HG03378 (cell line): ENCODE data around the gene TRIM68.

ENCODE experiments used
- ATAC-seq: cut with Tn5 transposase; IDR thresholded peaks from one replicate; pipeline ENCODE4 v1.9.1; 2021; ENCODE audit warnings: mild to moderate bottlenecking, moderate library complexity; ENCODE audit not compliant: unreplicated experiment

The TRIM68 gene, protein sequence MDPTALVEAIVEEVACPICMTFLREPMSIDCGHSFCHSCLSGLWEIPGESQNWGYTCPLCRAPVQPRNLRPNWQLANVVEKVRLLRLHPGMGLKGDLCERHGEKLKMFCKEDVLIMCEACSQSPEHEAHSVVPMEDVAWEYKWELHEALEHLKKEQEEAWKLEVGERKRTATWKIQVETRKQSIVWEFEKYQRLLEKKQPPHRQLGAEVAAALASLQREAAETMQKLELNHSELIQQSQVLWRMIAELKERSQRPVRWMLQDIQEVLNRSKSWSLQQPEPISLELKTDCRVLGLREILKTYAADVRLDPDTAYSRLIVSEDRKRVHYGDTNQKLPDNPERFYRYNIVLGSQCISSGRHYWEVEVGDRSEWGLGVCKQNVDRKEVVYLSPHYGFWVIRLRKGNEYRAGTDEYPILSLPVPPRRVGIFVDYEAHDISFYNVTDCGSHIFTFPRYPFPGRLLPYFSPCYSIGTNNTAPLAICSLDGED

DNA sequence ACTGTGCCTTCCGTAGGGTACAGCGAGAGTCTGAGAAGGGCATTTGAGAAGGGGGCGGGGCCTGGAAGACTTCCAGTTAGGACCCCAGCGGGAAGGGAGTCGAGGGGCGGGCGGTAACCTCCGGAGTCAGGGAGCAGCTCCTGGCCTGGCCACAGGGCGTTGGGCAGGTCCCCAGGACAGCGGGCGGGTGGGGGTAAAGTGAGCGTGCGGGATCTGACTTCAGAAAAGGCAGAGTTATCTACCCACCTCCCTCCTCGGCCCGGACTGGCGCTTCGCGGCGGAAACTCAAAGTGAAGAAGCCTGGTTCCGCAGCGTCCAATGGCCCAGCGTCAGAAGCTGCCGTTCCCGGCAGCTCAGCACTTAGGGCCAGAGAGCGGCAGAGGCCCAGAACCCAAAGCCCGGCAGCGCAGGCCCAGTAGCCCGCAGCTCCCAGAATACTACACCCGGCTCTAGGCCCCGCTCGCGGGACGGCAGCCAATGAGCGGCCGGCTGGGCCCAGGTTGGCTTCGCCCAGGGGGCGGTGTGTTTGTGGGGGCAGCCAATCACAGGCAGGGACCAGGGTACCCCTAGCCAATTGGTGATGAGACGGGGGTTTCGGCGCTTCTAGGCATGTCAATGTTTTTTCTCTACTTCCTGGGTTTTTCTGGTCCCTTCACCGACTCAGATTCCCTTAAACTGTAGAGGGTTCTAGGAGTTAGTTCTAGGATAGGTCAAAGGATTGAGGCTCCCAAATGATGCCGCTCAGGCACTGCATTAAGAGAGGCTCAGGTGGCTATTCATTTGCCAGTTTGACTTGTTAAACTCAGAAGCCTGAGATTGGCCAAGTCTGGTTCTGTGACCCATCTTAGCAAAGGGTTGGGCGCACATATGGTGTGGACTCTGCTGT, at the start of gene TRIM68:
Gene TRIM68 (minus strand): TSS at position 451 of the 886 bp plus-strand sequence. CDS start 2,727 bp downstream, outside the sequence.
- peak; percentile 96 for ATAC-seq

DNA sequence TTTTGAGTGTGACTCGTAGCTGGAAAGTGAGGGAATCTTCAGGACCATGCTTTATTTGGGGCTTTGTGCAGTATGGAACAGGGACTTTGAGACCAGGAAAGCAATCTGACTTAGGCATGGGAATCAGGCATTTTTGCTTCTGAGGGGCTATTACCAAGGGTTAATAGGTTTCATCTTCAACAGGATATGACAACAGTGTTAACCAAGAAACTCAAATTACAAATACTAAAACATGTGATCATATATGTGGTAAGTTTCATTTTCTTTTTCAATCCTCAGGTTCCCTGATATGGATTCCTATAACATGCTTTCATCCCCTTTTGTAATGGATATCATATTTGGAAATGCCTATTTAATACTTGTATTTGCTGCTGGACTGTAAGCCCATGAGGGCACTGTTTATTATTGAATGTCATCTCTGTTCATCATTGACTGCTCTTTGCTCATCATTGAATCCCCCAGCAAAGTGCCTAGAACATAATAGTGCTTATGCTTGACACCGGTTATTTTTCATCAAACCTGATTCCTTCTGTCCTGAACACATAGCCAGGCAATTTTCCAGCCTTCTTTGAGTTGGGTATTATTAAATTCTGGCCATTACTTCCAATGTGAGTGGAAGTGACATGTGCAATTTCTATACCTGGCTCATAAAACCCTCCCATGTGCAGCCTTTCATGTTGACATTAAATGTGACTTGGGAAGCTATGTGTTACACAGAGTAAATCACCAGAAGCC, 46.8 kb upstream of the TRIM68 start:
- no peak for ATAC-seq

GRCh38 chr11:4647766-4648165, 39.7 kb upstream of the TRIM68 start:
- no peak for ATAC-seq

GRCh38 chr11:4645974-4646373, 37.9 kb upstream of the TRIM68 start:
- no peak for ATAC-seq

- ATAC-seq = no peak
These were observed 36.2 kb upstream of the TRIM68 start for GRCh38 chr11:4644233-4644632.

DNA sequence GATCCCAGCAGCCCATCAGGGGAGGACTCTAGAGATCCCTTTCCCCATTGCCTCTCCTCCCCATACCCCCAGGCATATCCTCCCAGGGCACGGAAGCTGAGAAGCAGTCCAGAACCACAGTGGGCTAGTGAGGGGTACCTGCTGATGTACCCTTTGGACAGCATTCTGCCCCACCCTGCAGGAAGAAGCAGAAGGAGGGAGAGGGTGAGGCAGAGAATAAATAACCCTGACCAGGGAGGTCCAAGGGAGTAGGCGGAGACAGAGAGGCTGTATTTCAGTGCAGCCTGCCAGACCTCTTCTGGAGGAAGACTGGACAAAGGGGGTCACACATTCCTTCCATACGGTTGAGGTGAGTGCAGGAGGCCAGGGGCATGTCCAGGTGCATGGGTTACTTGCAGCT, 35.7 kb upstream of the TRIM68 start, which contains the start of gene OR51E1:
Gene OR51E1 (plus strand): TSS at position 301 of the 400 bp plus-strand sequence. CDS start 8,545 bp downstream, outside the sequence.
- no peak for ATAC-seq

GRCh38 chr11:4643076-4643475, 35.0 kb upstream of the TRIM68 start:
- no peak for ATAC-seq

- no peak for ATAC-seq
These were observed 34.0 kb upstream of the TRIM68 start for GRCh38 chr11:4642043-4642442.

- ATAC-seq = no peak
These were observed 33.5 kb upstream of the TRIM68 start for GRCh38 chr11:4641501-4641900.

DNA sequence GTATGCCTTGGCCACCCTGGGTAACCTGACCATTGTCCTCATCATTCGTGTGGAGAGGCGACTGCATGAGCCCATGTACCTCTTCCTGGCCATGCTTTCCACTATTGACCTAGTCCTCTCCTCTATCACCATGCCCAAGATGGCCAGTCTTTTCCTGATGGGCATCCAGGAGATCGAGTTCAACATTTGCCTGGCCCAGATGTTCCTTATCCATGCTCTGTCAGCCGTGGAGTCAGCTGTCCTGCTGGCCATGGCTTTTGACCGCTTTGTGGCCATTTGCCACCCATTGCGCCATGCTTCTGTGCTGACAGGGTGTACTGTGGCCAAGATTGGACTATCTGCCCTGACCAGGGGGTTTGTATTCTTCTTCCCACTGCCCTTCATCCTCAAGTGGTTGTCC, 31.9 kb upstream of the TRIM68 start:
- no peak for ATAC-seq

- no peak for ATAC-seq
These were observed 29.6 kb upstream of the TRIM68 start for GRCh38 chr11:4637662-4638047.

DNA sequence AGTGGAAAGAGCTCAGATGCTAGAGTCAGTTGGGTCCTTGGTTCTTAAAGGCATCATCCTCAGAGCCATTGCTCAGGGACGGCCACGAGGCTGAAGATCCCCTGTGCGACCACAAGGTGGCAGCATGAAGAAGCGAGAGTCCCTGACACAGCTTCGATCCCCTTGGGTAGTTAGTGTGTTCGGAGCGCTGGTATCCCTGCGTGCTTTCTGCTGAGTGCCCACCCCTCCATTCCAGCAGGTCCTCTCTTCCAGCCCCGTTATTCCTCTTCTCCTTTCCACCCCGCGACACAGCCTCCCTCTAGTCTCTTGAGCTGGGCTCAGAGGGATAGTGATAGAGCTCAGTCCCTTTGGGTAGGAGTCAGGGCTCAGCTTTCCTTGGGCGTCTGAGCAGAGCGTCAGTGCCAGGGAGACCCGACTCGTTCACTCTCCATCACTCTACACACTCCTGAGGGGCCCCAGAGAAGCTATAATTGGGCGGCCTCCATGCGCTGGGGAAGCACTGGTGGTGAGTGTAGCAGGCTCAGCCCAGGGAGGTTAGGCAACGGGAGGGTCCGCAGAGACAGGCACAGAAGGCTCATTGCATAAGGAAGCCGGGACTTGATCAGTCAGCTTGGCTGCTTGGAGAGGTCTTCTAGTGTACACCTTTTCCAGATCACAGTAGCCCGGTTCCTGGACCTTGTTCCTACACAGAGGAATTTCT, 29.1 kb upstream of the TRIM68 start, which contains the start of gene OR51D1:
Gene OR51D1 (plus strand): TSS at position 516 of the 700 bp plus-strand sequence. CDS start 2,314 bp downstream, outside the sequence.
- ATAC-seq = peak; percentile 82

- no peak for ATAC-seq
These were observed 28.1 kb upstream of the TRIM68 start for GRCh38 chr11:4636136-4636535.

DNA sequence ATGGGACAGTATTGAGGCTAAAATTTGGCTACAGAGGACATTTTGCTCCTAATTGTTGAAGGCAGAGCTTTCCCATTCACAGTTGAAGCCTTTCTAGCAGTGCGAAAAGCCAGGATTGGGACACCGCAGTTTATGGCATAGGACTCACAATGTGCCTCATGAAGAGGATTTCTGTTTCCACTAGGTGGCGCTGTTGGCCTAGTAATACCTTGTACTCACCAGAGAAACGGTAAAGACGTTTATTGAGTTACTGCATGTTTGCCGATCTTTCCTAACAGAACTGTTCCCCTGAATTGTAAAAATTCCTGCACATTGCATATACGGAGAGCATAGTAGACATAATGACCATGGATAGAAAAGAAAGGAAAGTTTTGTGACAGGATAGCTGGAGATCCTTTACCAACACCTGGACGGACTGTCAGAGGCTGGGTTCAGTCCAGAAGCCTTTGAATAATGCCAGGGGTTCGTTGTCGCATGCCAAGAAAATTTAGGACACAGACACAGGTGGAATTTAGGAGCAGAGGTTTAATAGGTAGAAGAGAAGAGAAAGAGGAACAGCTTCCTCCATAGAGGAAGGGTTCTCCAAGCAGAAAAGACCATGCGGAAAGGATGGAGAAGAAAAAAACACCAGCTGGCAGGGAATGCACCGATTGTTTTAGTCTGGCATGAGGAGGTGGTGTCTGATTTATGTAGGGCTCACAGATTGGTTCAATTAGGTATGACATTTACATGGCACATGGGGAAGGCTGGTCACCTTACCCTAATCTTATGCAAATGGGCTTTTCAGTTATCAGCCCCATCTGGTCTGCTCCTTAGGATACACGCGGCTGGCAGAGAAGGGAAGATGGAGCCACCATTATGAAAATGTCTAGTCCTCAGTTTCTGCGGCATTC, 18.4 kb upstream of the TRIM68 start:
- peak; percentile 56 for ATAC-seq

DNA sequence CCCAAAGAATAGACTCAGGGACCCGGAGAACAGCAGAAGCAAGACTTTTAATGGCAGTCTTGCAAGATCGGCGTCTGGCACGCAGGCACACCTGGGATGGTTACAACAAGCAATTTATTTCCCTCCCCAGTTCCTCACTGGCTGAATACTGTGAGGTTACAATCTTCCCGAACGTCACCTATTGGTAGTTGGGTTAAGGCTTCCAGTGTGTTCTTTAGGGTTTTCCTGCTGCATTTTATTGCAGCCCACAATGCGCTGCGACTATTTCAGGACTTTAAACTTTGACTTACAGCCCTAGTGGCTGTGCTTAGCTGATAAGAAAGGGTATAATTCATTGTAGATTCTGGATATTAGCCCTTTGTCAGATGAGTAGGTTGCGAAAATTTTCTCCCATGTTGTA, 11.5 kb upstream of the TRIM68 start:
- no peak for ATAC-seq

GRCh38 chr11:4615856-4616444, 7.9 kb upstream of the TRIM68 start:
- no peak for ATAC-seq

DNA sequence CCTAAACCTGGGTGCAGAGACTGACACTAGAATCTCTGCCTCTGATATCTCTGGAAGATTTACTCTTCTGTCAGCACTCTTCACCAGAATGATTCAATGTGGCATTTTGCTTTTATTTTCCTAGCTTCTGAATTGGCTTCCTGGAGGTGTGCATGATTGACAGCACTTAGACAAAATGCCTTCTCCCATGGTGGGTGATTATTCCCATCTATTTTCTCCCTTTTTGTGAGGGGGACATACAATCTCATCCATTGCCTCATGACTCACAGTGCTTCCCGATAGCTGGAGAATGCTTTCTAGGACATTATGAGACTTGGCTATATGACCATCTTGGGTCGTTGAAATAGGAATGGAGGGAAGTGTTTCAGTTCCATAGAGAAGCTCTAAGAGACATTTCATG, 4.0 kb upstream of the TRIM68 start:
- no peak for ATAC-seq

DNA sequence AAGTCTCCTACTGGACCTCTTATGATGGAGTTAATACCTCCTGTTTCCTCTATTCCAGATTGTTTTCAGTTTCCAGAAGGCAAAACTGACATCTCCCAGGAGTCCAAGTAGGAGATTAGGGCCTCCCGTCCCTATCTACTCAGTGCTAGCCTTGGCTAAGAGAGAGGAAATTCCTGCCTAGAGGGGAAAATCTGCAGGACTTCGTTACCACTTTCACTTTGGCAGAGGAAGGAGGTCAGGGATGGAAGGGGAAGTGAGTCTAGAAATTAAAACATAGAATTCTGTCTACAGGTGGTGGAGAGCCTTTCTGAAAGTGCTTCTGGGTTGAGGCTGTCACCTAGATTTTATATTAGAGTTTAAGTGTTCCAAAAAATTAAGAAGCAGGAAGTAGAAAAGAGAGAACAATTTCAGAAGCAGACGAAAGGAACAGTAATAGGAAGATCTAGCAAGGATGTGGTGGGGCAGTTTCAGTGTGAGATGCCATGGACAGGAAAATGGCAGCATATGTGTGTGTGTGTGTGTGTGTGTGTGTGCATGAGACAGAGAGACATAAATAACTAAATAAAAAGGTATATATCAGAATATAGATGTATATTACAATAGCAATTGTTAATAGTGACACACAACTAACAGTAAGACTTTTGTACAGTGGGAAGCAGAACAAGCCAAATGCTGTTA, 2.4 kb upstream of the TRIM68 start:
- no peak for ATAC-seq
